ENCODE data around the gene FAM53A.

The FAM53A gene

GRCh38 chr4:1600811-1601532 lies 83.1 kb downstream of the FAM53A start:
- Histone ChIP-seq H3K36me3 (ENCODE audit: control insufficient read depth, low read depth, low read length) (no peaks in the 10 kb centered on the region), H3K27me3 (ENCODE audit: control insufficient read depth, insufficient read depth, low read length) (no peaks in the 10 kb centered on the region), H3K9me3 (ENCODE audit: control insufficient read depth, low read depth, low read length) (no peaks in the 10 kb centered on the region), H3K4me1 (ENCODE audit: control insufficient read depth, low read depth, low read length) (no peaks in the 10 kb centered on the region), H3K4me3 (ENCODE audit: low read length) (no peak overlapping the region), H3K9ac (ENCODE audit: low read length) (no peak overlapping the region), H3K27ac (ENCODE audit: low read length) (no peak overlapping the region)

- H3K9ac ChIP-seq (ENCODE audit: low read length) = no peak overlapping the region
- no peaks in the 10 kb centered on the region for H3K4me1 ChIP-seq (ENCODE audit: control insufficient read depth, low read depth, low read length)
Measured at GRCh38 chr4:1600211-1600780, 83.8 kb downstream of the FAM53A start.

GRCh38 chr4:1599491-1600210 lies 84.5 kb downstream of the FAM53A start:
- H3K27ac ChIP-seq (ENCODE audit: low read length) = no peak overlapping the region
- H3K4me1 ChIP-seq (ENCODE audit: control insufficient read depth, low read depth, low read length) = no peaks in the 10 kb centered on the region
- H3K9me3 ChIP-seq (ENCODE audit: control insufficient read depth, low read depth, low read length) = no peaks in the 10 kb centered on the region
- H3K9ac ChIP-seq (ENCODE audit: low read length) = no peak overlapping the region
- H3K27me3 ChIP-seq (ENCODE audit: control insufficient read depth, insufficient read depth, low read length) = no peaks in the 10 kb centered on the region
- H3K36me3 ChIP-seq (ENCODE audit: control insufficient read depth, low read depth, low read length) = no peaks in the 10 kb centered on the region
- H3K4me3 ChIP-seq (ENCODE audit: low read length) = no peak overlapping the region

More at GRCh38 chr4:1600211-1600780, 83.8 kb downstream of the FAM53A start:
- Histone ChIP-seq H3K27me3 (ENCODE audit: control insufficient read depth, insufficient read depth, low read length) (no peaks in the 10 kb centered on the region), H3K4me3 (ENCODE audit: low read length) (no peak overlapping the region), H3K36me3 (ENCODE audit: control insufficient read depth, low read depth, low read length) (no peaks in the 10 kb centered on the region), H3K27ac (ENCODE audit: low read length) (no peak overlapping the region), H3K9me3 (ENCODE audit: control insufficient read depth, low read depth, low read length) (no peaks in the 10 kb centered on the region)

- Histone ChIP-seq H3K36me3 (ENCODE audit: control insufficient read depth, low read depth, low read length) (no peaks in the 10 kb centered on the region), H3K4me3 (ENCODE audit: low read length) (no peak overlapping the region), H3K9ac (ENCODE audit: low read length) (no peak overlapping the region), H3K4me1 (ENCODE audit: control insufficient read depth, low read depth, low read length) (no peaks in the 10 kb centered on the region), H3K27ac (ENCODE audit: low read length) (no peak overlapping the region), H3K9me3 (ENCODE audit: control insufficient read depth, low read depth, low read length) (no peaks in the 10 kb centered on the region), H3K27me3 (ENCODE audit: control insufficient read depth, insufficient read depth, low read length) (no peaks in the 10 kb centered on the region)
Measured at GRCh38 chr4:1599026-1599481, 85.1 kb downstream of the FAM53A start.

GRCh38 chr4:1598206-1599025 lies 85.7 kb downstream of the FAM53A start:
- H3K9me3 ChIP-seq (ENCODE audit: control insufficient read depth, low read depth, low read length) = no peaks in the 10 kb centered on the region
- H3K4me1 ChIP-seq (ENCODE audit: control insufficient read depth, low read depth, low read length) = no peaks in the 10 kb centered on the region
- no peaks in the 10 kb centered on the region for H3K36me3 ChIP-seq (ENCODE audit: control insufficient read depth, low read depth, low read length)
- no peak overlapping the region for H3K27ac ChIP-seq (ENCODE audit: low read length)
- no peaks in the 10 kb centered on the region for H3K27me3 ChIP-seq (ENCODE audit: control insufficient read depth, insufficient read depth, low read length)
- no peak overlapping the region for H3K4me3 ChIP-seq (ENCODE audit: low read length)
- no peak overlapping the region for H3K9ac ChIP-seq (ENCODE audit: low read length)

- no peak overlapping the region for H3K9ac ChIP-seq (ENCODE audit: low read length)
- H3K4me1 ChIP-seq (ENCODE audit: control insufficient read depth, low read depth, low read length) = no peaks in the 10 kb centered on the region
- no peaks in the 10 kb centered on the region for H3K27me3 ChIP-seq (ENCODE audit: control insufficient read depth, insufficient read depth, low read length)
- H3K9me3 ChIP-seq (ENCODE audit: control insufficient read depth, low read depth, low read length) = no peaks in the 10 kb centered on the region
- H3K27ac ChIP-seq (ENCODE audit: low read length) = no peak overlapping the region
- no peaks in the 10 kb centered on the region for H3K36me3 ChIP-seq (ENCODE audit: control insufficient read depth, low read depth, low read length)
- H3K4me3 ChIP-seq (ENCODE audit: low read length) = no peak overlapping the region
Measured at GRCh38 chr4:1597021-1597931, 86.8 kb downstream of the FAM53A start.

GRCh38 chr4:1596393-1596792 lies 87.7 kb downstream of the FAM53A start:
- Histone ChIP-seq H3K4me3 (ENCODE audit: low read length) (no peak overlapping the region), H3K27ac (ENCODE audit: low read length) (no peak overlapping the region)

GRCh38 chr4:1595789-1596325 lies 88.3 kb downstream of the FAM53A start:
- H3K27ac ChIP-seq (ENCODE audit: low read length) = no peak overlapping the region

More at GRCh38 chr4:1596393-1596792, 87.7 kb downstream of the FAM53A start:
- H3K4me1 ChIP-seq (ENCODE audit: control insufficient read depth, low read depth, low read length) = no peaks in the 10 kb centered on the region
- H3K9ac ChIP-seq (ENCODE audit: low read length) = no peak overlapping the region
- no peaks in the 10 kb centered on the region for H3K27me3 ChIP-seq (ENCODE audit: control insufficient read depth, insufficient read depth, low read length)
- no peaks in the 10 kb centered on the region for H3K36me3 ChIP-seq (ENCODE audit: control insufficient read depth, low read depth, low read length)
- H3K9me3 ChIP-seq (ENCODE audit: control insufficient read depth, low read depth, low read length) = no peaks in the 10 kb centered on the region

GRCh38 chr4:1594871-1595788 lies 89.0 kb downstream of the FAM53A start:
- Histone ChIP-seq H3K27me3 (ENCODE audit: control insufficient read depth, insufficient read depth, low read length) (no peaks in the 10 kb centered on the region), H3K9ac (ENCODE audit: low read length) (no peak overlapping the region), H3K27ac (ENCODE audit: low read length) (no peak overlapping the region), H3K36me3 (ENCODE audit: control insufficient read depth, low read depth, low read length) (no peaks in the 10 kb centered on the region), H3K4me3 (ENCODE audit: low read length) (no peak overlapping the region), H3K4me1 (ENCODE audit: control insufficient read depth, low read depth, low read length) (no peaks in the 10 kb centered on the region), H3K9me3 (ENCODE audit: control insufficient read depth, low read depth, low read length) (no peaks in the 10 kb centered on the region)

More at GRCh38 chr4:1595789-1596325, 88.3 kb downstream of the FAM53A start:
- Histone ChIP-seq H3K4me1 (ENCODE audit: control insufficient read depth, low read depth, low read length) (no peaks in the 10 kb centered on the region), H3K9me3 (ENCODE audit: control insufficient read depth, low read depth, low read length) (no peaks in the 10 kb centered on the region), H3K4me3 (ENCODE audit: low read length) (no peak overlapping the region), H3K9ac (ENCODE audit: low read length) (no peak overlapping the region), H3K36me3 (ENCODE audit: control insufficient read depth, low read depth, low read length) (no peaks in the 10 kb centered on the region), H3K27me3 (ENCODE audit: control insufficient read depth, insufficient read depth, low read length) (no peaks in the 10 kb centered on the region)

All from iPS-18a (cell line).